Common myeloid progenitor, CD34-positive (primary cell): ENCODE data around the gene SAMD1.

Experiments used
- CTCF ChIA-PET: fragments of 350-600 bp; sonication (Branson Sonifier 250); formaldehyde crosslinking; loops from one replicate; lab custom pipeline; 2021; ENCODE audit warnings: antibody characterized with exemption; lab: Charles Lee
- POLR2A ChIA-PET: fragments of 350-600 bp; sonication (Branson Sonifier 250); formaldehyde crosslinking; loops from one replicate; lab custom pipeline; 2021; ENCODE audit warnings: antibody characterized with exemption; lab: Charles Lee
- DNase-seq, 3 donors: peaks; one replicate each; pipeline versions ENCODE4 v3.0.0 to v3.0.0-alpha.2; 2013
- H3K27ac ChIP-seq, 2 experiments: 1 replicate in 1 of 2; 2 replicates in 1 of 2; pipeline ENCODE4 v1.7.0; 2013; ENCODE audit warnings: inconsistent platforms in 2 of 2, low read length in 2 of 2, mild to moderate bottlenecking in 2 of 2, low read depth in 1 of 2, moderate library complexity in 1 of 2; ENCODE audit not compliant: severe bottlenecking in 2 of 2, insufficient read depth in 1 of 2, poor library complexity in 1 of 2
- H3K27me3 ChIP-seq, 5 experiments: replicated peaks in 2 of 5; 1 replicate in 3 of 5; 2 replicates in 2 of 5; pipeline versions ENCODE4 v1.6.1 to v1.7.0; 2013; ENCODE audit warnings: low read length in 4 of 5, mild to moderate bottlenecking in 2 of 5, moderate library complexity in 2 of 5, inconsistent platforms in 1 of 5; ENCODE audit not compliant: insufficient read depth in 5 of 5, control insufficient read depth in 4 of 5
- H3K36me3 ChIP-seq, 4 experiments: 1 replicate in 2 of 4; 2 replicates in 2 of 4; pipeline versions ENCODE4 v1.6.1 to v1.7.0; 2013; ENCODE audit warnings: low read length in 3 of 4, control low read depth in 1 of 4, mild to moderate bottlenecking in 1 of 4; ENCODE audit not compliant: control insufficient read depth in 4 of 4, insufficient read depth in 4 of 4
- H3K4me1 ChIP-seq, 4 experiments: 1 replicate in 3 of 4; 2 replicates in 1 of 4; pipeline versions ENCODE4 v1.6.1 to v1.7.1; 2013; ENCODE audit warnings: low read length in 3 of 4, mild to moderate bottlenecking in 3 of 4, control low read depth in 1 of 4, inconsistent platforms in 1 of 4, moderate library complexity in 1 of 4; ENCODE audit not compliant: control insufficient read depth in 4 of 4, insufficient read depth in 4 of 4; ENCODE audit errors: control extremely low read depth in 1 of 4
- H3K4me3 ChIP-seq, 7 experiments: 1 replicate in 4 of 7; 2 replicates in 3 of 7; pipeline versions ENCODE4 v1.5.1 to v1.7.0; 2013; ENCODE audit warnings: mild to moderate bottlenecking in 7 of 7, low read length in 6 of 7, moderate library complexity in 6 of 7, inconsistent platforms in 2 of 7, low read depth in 2 of 7, control low read depth in 1 of 7; ENCODE audit not compliant: insufficient read depth in 4 of 7, control insufficient read depth in 1 of 7; ENCODE audit errors: extremely low read depth in 1 of 7
- H3K9me3 ChIP-seq, 5 experiments: 1 replicate in 4 of 5; 2 replicates in 1 of 5; pipeline versions ENCODE4 v1.6.1 to v1.7.1; 2013; ENCODE audit warnings: low read length in 4 of 5, mild to moderate bottlenecking in 2 of 5, inconsistent platforms in 1 of 5, low read depth in 1 of 5, moderate library complexity in 1 of 5; ENCODE audit not compliant: control insufficient read depth in 4 of 5, insufficient read depth in 2 of 5; ENCODE audit errors: control extremely low read depth in 1 of 5
- WGBS: methylation state at CpG from one replicate; pipeline ENCODE4 v1.1.5; 2013; ENCODE audit not compliant: insufficient coverage; 5-methylcytosine and 5-hydroxymethylcytosine counted together

SAMD1 gene

DNA sequence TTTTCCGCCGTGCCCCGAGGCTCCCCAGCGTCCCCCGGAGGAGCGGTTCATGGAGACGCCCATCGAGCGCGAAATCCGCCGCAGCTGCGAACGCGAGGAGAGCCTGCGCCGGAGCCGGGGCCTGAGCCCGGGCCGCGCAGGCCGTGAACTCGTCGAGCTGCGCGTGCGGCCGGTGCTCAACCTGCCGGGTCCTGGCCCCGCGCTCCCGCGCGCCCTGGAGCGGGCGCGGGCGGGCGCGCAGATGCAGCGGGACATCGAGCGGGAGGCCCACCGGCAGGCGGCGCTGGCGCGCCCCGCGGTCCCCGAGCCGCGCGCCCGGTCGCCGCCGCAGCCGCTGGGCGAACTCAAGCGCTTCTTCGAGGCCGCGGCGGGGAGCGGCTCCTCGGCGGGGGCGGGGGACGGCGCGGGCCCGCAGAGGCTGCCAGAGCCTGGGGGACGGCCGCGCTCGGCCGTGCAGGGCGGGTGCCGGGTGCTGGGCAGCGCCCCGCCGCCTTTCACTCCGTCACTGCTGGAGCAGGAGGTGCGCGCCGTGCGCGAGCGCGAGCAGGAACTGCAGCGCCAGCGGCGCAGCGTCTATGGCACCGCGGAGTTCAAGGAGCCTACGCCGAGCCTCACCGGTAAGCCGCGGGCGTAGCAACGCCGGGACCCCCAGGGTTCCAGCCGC, 17.2 kb downstream of the SAMD1 start:
- CTCF ChIA-PET: interaction anchor here (0.7 to 7.2 kb wide), 18 partner anchors 8 to 204 kb away, joined by 3 to 102 read pairs (median 5); partner anchors contain the start of genes IL27RA, PALM3 and PRKACA
- H3K4me1 ChIP-seq: peaks cover 5 to 44% (median 38%) of the 10 kb centered on the region in 4 experiments
- POLR2A ChIA-PET: interaction anchor here (0.5 to 1.2 kb wide), 3 partner anchors 11 to 44 kb away, joined by 3 to 4 read pairs (median 4); no protein-coding TSS in a partner anchor
- peak overlapping the region in 1 of 2 experiments; percentile 54 for H3K27ac ChIP-seq
- peak; percentile 76 to 86 (median 86) for DNase-seq
- under 1% methylated on average over 91 of the region's 106 CpGs for WGBS
- no peaks in the 10 kb centered on the region for H3K36me3 ChIP-seq
- no peaks in the 10 kb centered on the region for H3K9me3 ChIP-seq
- H3K27me3 ChIP-seq: no peaks in the 10 kb centered on the region
- peak overlapping the region; percentile 58 to 83 (median 75) for H3K4me3 ChIP-seq

DNA sequence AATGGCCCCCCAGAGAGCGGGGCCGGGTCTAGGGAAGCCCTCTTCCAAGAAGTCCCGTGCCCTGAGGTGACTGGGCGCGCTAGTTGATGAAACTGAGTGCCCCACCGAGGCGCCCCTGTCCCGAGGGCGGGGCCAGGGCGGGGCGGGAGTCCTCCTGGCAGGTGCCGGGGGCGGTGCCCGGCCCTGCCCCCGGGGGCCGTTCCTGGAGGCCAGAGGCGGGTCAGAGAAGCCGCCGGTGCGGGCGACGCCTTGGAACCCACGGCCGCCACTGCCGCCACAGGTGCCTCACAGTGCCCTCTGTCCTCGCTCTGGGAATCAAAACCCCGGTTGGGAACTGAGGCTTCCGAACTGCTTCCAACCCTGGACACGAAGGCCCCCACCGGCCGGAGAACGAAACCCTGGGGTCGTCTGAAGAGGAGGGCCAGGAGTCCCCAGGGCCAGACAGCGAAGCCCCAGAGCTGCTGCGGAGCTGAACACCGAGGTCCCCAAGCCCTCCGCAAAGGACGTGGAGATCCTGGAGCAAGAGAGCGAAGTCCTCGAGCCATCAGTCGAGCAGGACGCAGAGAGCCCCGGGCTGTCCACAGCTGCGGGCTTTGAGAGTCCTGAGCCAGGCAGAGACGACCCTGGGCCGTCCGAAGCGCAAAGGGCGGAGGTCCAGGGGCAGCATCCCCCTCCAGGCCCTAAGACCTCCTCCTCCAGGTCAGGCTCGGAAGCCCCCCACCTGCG, 17.9 kb downstream of the SAMD1 start, which contains the start of gene MISP3:
Gene MISP3 (plus strand): TSS at position 252 of the 726 bp plus-strand sequence. CDS start 524 bp downstream, outside the sequence.
- Histone ChIP-seq H3K4me1 (peaks cover 5 to 41% (median 38%) of the 10 kb centered on the region in 4 experiments), H3K9me3 (no peaks in the 10 kb centered on the region), H3K4me3 (peak within 1 kb of the TSS; percentile 58 to 83 (median 75)), H3K36me3 (no peaks in the 10 kb centered on the region), H3K27ac (peak within 1 kb of the TSS in 1 of 2 experiments; percentile 54), H3K27me3 (no peaks in the 10 kb centered on the region)
- POLR2A ChIA-PET: interaction anchor here (0.5 to 1.2 kb wide), 6 partner anchors 8 to 64 kb away, joined by 3 to 4 read pairs (median 4); partner anchors contain the start of gene ASF1B
- CTCF ChIA-PET: interaction anchor here (0.6 to 7.2 kb wide), 25 partner anchors 8 to 203 kb away, joined by 3 to 102 read pairs (median 4); partner anchors contain the start of genes IL27RA, PALM3 and PRKACA
- peak in 2 of 3 donors; percentile 60 to 66 for DNase-seq
- 0% methylated on average over 51 of the region's 51 CpGs for WGBS

DNA sequence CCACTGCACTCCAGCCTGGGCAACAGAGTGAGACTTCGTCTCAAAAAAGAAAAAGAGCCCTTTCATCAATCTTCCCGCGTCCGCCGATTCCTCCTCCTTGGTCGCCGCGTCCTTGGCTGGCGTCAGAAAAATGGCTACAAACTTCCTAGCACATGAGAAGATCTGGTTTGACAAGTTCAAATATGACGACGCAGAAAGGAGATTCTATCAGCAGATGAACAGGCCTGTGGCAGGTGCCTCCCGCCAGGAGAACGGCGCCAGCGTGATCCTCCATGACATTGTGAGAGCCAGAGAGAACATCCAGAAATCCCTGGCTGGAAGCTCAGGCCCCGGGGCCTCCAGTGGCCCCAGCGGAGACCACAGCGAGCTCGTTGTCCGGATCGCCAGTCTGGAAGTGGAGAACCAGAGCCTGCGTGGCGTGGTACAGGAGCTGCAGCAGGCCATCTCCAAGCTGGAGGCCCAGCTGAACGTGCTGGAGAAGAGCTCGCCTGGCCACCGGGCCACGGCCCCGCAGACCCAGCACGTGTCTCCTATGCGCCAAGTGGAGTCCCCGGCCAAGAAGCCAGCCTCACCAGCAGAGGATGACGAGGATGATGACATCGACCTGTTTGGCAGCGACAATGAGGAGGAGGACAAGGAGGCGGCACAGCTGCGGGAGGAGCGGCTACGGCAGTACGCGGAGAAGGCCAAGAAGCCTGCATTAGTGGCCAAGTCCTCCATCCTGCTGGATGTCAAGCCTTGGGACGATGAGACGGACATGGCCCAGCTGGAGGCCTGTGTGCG, 20.1 kb downstream of the SAMD1 start:
- CTCF ChIA-PET: interaction anchor here (0.8 to 7.2 kb wide), 13 partner anchors 11 to 281 kb away, joined by 3 to 102 read pairs (median 5); partner anchors contain the start of genes IL27RA and PALM3
- Histone ChIP-seq H3K4me1 (peaks cover 5 to 37% (median 35%) of the 10 kb centered on the region in 4 experiments), H3K36me3 (no peaks in the 10 kb centered on the region), H3K27ac (no peak overlapping the region), H3K4me3 (no peak overlapping the region), H3K27me3 (no peaks in the 10 kb centered on the region), H3K9me3 (no peaks in the 10 kb centered on the region)
- POLR2A ChIA-PET: interaction anchor here (0.8 kb wide), 1 partner anchor 91 kb away, joined by 3 read pairs; no protein-coding TSS in a partner anchor
- 97% methylated on average over 39 of the region's 43 CpGs for WGBS
- DNase-seq: no peak

DNA sequence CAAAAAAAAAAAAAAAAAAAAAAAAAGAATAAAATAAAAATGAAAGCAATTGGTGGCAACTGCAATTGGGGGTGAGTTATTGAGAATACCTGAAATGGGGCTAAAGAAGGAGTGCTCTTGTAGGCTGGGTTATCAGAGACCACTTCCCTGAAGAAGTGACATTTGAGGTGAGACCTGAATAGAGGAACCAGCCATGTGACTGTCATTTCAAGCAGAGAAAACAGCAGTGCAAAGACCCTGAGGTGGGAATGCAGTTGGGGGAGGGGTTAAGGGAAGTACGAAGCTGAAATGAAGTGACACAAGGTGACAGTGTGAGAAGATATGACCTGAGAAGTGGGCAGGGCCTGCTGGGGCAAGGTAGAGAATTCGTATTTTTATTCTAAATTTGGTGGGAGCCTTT, 24.4 kb downstream of the SAMD1 start:
- no peak overlapping the region for H3K27ac ChIP-seq
- peaks cover 0 to 5% (median 0%) of the 10 kb centered on the region in 5 experiments for H3K27me3 ChIP-seq
- H3K36me3 ChIP-seq: no peaks in the 10 kb centered on the region
- CTCF ChIA-PET: interaction anchor here (0.7 to 1.6 kb wide), 2 partner anchors 10 to 193 kb away, joined by 3 to 4 read pairs; no protein-coding TSS in a partner anchor
- peak in 2 of 3 donors; percentile 43 to 52 for DNase-seq
- no peaks in the 10 kb centered on the region for H3K9me3 ChIP-seq
- H3K4me3 ChIP-seq: no peak overlapping the region
- peaks cover 0 to 2% (median 0%) of the 10 kb centered on the region in 4 experiments for H3K4me1 ChIP-seq
- WGBS: 76% methylated on average over 2 of the region's 2 CpGs
- POLR2A ChIA-PET: interaction anchor here (0.6 kb wide), 1 partner anchor 35 kb away, joined by 3 read pairs; the partner anchor contains the start of gene IL27RA

DNA sequence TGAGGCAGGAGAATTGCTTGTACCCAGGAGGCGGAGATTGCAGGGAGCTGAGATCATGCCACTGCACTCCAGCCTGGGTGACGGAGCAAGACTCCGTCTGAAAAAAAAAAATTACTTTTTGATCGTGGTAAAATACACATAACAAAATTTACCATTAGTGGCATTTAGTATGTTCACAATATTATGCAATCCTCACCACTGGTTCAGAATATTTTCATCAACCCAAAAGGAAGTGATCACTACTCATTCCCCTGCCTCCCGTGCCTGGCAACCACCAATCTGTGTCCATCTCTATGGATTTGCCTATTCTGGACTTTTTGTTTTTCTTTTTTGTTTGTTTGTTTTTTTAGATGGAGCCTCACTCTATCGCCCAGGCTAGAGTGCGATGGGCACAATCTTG, 27.4 kb downstream of the SAMD1 start:
- no peak overlapping the region for H3K27ac ChIP-seq
- no peaks in the 10 kb centered on the region for H3K9me3 ChIP-seq
- 94% methylated on average over 3 of the region's 7 CpGs for WGBS
- no peaks in the 10 kb centered on the region for H3K36me3 ChIP-seq
- no peak overlapping the region for H3K4me3 ChIP-seq
- CTCF ChIA-PET: interaction anchor here (5.7 kb wide), 1 partner anchor 14 kb away, joined by 46 read pairs; no protein-coding TSS in a partner anchor
- H3K4me1 ChIP-seq: peaks cover 0 to 14% (median 10%) of the 10 kb centered on the region in 4 experiments
- POLR2A ChIA-PET: interaction anchor here (0.7 kb wide), 1 partner anchor 11 kb away, joined by 3 read pairs; no protein-coding TSS in a partner anchor
- peaks cover 0 to 30% (median 11%) of the 10 kb centered on the region in 5 experiments for H3K27me3 ChIP-seq
- DNase-seq: no peak

DNA sequence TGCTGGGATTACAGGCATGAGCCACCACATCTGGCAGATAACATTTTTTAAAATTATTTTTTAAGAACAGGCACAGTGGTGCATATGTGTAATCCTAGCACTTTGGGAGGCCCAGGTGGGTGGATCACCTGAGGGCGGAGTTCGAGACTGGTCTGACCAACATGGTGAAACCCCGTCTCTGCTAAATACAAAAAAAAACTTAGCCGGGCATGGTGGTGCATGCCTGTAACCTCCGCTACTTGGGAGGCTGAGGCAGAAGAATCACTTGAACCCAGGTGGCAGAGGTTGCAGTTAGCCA, 28.0 kb downstream of the SAMD1 start:
- CTCF ChIA-PET: interaction anchor here (5.7 to 7.2 kb wide), 2 partner anchors 9 to 14 kb away, joined by 46 to 102 read pairs; partner anchors contain the start of gene MISP3
- peaks cover 0 to 35% (median 11%) of the 10 kb centered on the region in 5 experiments for H3K27me3 ChIP-seq
- POLR2A ChIA-PET: interaction anchor here (0.7 kb wide), 1 partner anchor 11 kb away, joined by 3 read pairs; no protein-coding TSS in a partner anchor

More for the DNA sequence above, 28.0 kb downstream of the SAMD1 start:
- Histone ChIP-seq H3K9me3 (no peaks in the 10 kb centered on the region), H3K4me1 (peaks cover 0 to 17% (median 15%) of the 10 kb centered on the region in 4 experiments), H3K4me3 (no peak overlapping the region), H3K36me3 (no peaks in the 10 kb centered on the region), H3K27ac (no peak overlapping the region)
- WGBS: 100% methylated on average over 5 of the region's 5 CpGs
- no peak for DNase-seq
